GM19193 (cell line): ENCODE data around the gene SMIM41.

Experiments
- POLR2A ChIP-seq: IDR thresholded peaks from 4 replicates; pipeline ENCODE4 v1.6.1; 2011; ENCODE audit not compliant: insufficient read depth, insufficient read length; ENCODE audit errors: extremely low read depth

SMIM41 gene

GRCh38 chr12:52084491-52085231 lies 5.2 kb downstream of the SMIM41 start:
- TF ChIP-seq POLR2A = no peak

GRCh38 chr12:52085682-52086180 lies 6.2 kb downstream of the SMIM41 start:
- no peak for TF ChIP-seq POLR2A

- TF ChIP-seq POLR2A = no peak
These were observed 6.9 kb downstream of the SMIM41 start for GRCh38 chr12:52086366-52086765.

GRCh38 chr12:52086944-52087835 lies 7.7 kb downstream of the SMIM41 start:
- no peak for TF ChIP-seq POLR2A

GRCh38 chr12:52087961-52088820 lies 8.7 kb downstream of the SMIM41 start:
- no peak for TF ChIP-seq POLR2A

- no peak for TF ChIP-seq POLR2A
These were observed 10.0 kb downstream of the SMIM41 start for GRCh38 chr12:52089491-52089890.

- TF ChIP-seq POLR2A = no peak
These were observed 10.8 kb downstream of the SMIM41 start for GRCh38 chr12:52090291-52090690.

GRCh38 chr12:52091061-52091460 lies 11.6 kb downstream of the SMIM41 start:
- no peak for TF ChIP-seq POLR2A

GRCh38 chr12:52091869-52092268 lies 12.4 kb downstream of the SMIM41 start:
- no peak for TF ChIP-seq POLR2A

- no peak for TF ChIP-seq POLR2A
These were observed 13.8 kb downstream of the SMIM41 start for GRCh38 chr12:52093346-52093745.

GRCh38 chr12:52096332-52097044 lies 17.0 kb downstream of the SMIM41 start:
- no peak for TF ChIP-seq POLR2A

- TF ChIP-seq POLR2A = no peak
These were observed 17.7 kb downstream of the SMIM41 start for GRCh38 chr12:52097045-52097666.

GRCh38 chr12:52117806-52118475 lies 38.4 kb downstream of the SMIM41 start:
- TF ChIP-seq POLR2A = peak; percentile 31

GRCh38 chr12:52119398-52120254 lies 40.1 kb downstream of the SMIM41 start:
- peak; percentile 47 for TF ChIP-seq POLR2A
